DND-41 (cell line): Measurements from ENCODE around the gene TMEM154.

ENCODE experiments used
- ATAC-seq: fragments of 200-7000 bp; cut with Tn5 transposase; 3 replicates; pipeline ENCODE4 v1.9.1; 2021; ENCODE audit warnings: low read depth; ENCODE audit not compliant: insufficient read depth
- DNase-seq: peaks from one replicate; pipeline ENCODE4 v3.0.0-alpha.2; 2020
- H2AFZ ChIP-seq: 2 replicates; pipeline ENCODE4 v1.6.0; 2012; ENCODE audit warnings: low read depth, low read length
- H3K27ac ChIP-seq: 2 replicates; pipeline ENCODE4 v1.5.1; 2012; ENCODE audit warnings: low read length, inconsistent platforms
- H3K27me3 ChIP-seq: fragments of 200-600 bp; sonication (generic); 2 replicates; pipeline ENCODE4 v1.6.0; 2012; ENCODE audit warnings: low read length, mild to moderate bottlenecking, inconsistent platforms; ENCODE audit not compliant: insufficient read depth, poor library complexity
- H3K36me3 ChIP-seq: 2 replicates; pipeline ENCODE4 v1.5.1; 2012; ENCODE audit warnings: low read length, inconsistent platforms; ENCODE audit not compliant: insufficient read depth
- H3K4me1 ChIP-seq: 2 replicates; pipeline ENCODE4 v1.5.1; 2012; ENCODE audit warnings: mild to moderate bottlenecking, low read length; ENCODE audit not compliant: insufficient read depth
- H3K4me2 ChIP-seq: 2 replicates; pipeline ENCODE4 v1.6.0; 2012; ENCODE audit warnings: mild to moderate bottlenecking, moderate library complexity, low read length, inconsistent platforms; ENCODE audit not compliant: insufficient read depth
- H3K4me3 ChIP-seq, 2 experiments: fragments of 200-600 bp in 1 of 2; shearing (Covaris generic) in 1 of 2; 2 replicates each; pipeline ENCODE4 v1.5.1; 2012 to 2016; ENCODE audit warnings: inconsistent platforms in 2 of 2, low read length in 2 of 2, mild to moderate bottlenecking in 2 of 2, low read depth in 1 of 2, moderate library complexity in 1 of 2
- H3K79me2 ChIP-seq: 2 replicates; pipeline ENCODE4 v1.6.0; 2012; ENCODE audit warnings: low read length, inconsistent platforms; ENCODE audit not compliant: insufficient read depth
- H3K9ac ChIP-seq: 2 replicates; pipeline ENCODE4 v1.6.0; 2012; ENCODE audit warnings: low read depth, mild to moderate bottlenecking, inconsistent platforms, low read length, moderate library complexity
- H3K9me3 ChIP-seq: 2 replicates; pipeline ENCODE4 v1.5.1; 2012; ENCODE audit warnings: low read length, moderate library complexity, mild to moderate bottlenecking, inconsistent platforms; ENCODE audit not compliant: insufficient read depth, severe bottlenecking
- H4K20me1 ChIP-seq: 2 replicates; pipeline ENCODE4 v1.6.0; 2012; ENCODE audit warnings: low read length; ENCODE audit not compliant: insufficient read depth
- CTCF ChIP-seq: IDR thresholded peaks from 2 replicates; pipeline ENCODE4 v1.5.1; 2012; ENCODE audit warnings: borderline replicate concordance, low read length, moderate library complexity, mild to moderate bottlenecking; ENCODE audit not compliant: poor library complexity, severe bottlenecking; ENCODE audit errors: extremely low read depth
- EZH2 ChIP-seq: IDR thresholded peaks from 3 replicates; pipeline ENCODE4 v1.6.1; 2012; ENCODE audit warnings: borderline replicate concordance, low read depth, mild to moderate bottlenecking, moderate library complexity, low read length, inconsistent platforms; ENCODE audit not compliant: severe bottlenecking

TMEM154 gene

GRCh38 chr4:152613841-152614721 is 65.7 kb downstream of the TMEM154 start:
- no peak overlapping the region for H3K27ac ChIP-seq
- H3K9me3 ChIP-seq: no peaks in the 10 kb centered on the region
- no peak overlapping the region for H3K4me2 ChIP-seq
- TF ChIP-seq CTCF (no peak), EZH2 (no peak)
- no peak overlapping the region for H3K4me3 ChIP-seq
- no peaks in the 10 kb centered on the region for H3K79me2 ChIP-seq
- no peak for DNase-seq
- ATAC-seq: no peak
- H3K27me3 ChIP-seq: no peaks in the 10 kb centered on the region
- H3K4me1 ChIP-seq: no peaks in the 10 kb centered on the region
- no peak overlapping the region for H2AFZ ChIP-seq
- H4K20me1 ChIP-seq: no peaks in the 10 kb centered on the region
- H3K9ac ChIP-seq: no peak overlapping the region
- H3K36me3 ChIP-seq: no peaks in the 10 kb centered on the region

GRCh38 chr4:152613351-152613750 is 66.4 kb downstream of the TMEM154 start:
- Histone ChIP-seq H3K79me2 (no peaks in the 10 kb centered on the region), H3K9me3 (no peaks in the 10 kb centered on the region), H3K4me3 (no peak overlapping the region), H4K20me1 (no peaks in the 10 kb centered on the region), H3K9ac (no peak overlapping the region), H3K27ac (no peak overlapping the region), H3K4me1 (no peaks in the 10 kb centered on the region), H3K4me2 (no peak overlapping the region), H2AFZ (no peak overlapping the region), H3K27me3 (no peaks in the 10 kb centered on the region), H3K36me3 (no peaks in the 10 kb centered on the region)
- ATAC-seq: no peak
- no peak for DNase-seq
- TF ChIP-seq EZH2 (no peak), CTCF (no peak)

- Histone ChIP-seq H3K4me2 (no peak overlapping the region), H3K4me3 (no peak overlapping the region), H2AFZ (no peak overlapping the region), H3K79me2 (no peaks in the 10 kb centered on the region), H3K4me1 (no peaks in the 10 kb centered on the region), H3K9ac (no peak overlapping the region), H3K9me3 (no peaks in the 10 kb centered on the region), H3K36me3 (no peaks in the 10 kb centered on the region), H3K27me3 (no peaks in the 10 kb centered on the region), H3K27ac (no peak overlapping the region), H4K20me1 (no peaks in the 10 kb centered on the region)
- no peak for ATAC-seq
- TF ChIP-seq CTCF: no peak
- TF ChIP-seq EZH2: no peak
- DNase-seq: no peak
Observed at GRCh38 chr4:152610131-152610530, 69.7 kb downstream of the TMEM154 start.
